ENCODE data around the gene ZNF662.

Gene ZNF662

DNA sequence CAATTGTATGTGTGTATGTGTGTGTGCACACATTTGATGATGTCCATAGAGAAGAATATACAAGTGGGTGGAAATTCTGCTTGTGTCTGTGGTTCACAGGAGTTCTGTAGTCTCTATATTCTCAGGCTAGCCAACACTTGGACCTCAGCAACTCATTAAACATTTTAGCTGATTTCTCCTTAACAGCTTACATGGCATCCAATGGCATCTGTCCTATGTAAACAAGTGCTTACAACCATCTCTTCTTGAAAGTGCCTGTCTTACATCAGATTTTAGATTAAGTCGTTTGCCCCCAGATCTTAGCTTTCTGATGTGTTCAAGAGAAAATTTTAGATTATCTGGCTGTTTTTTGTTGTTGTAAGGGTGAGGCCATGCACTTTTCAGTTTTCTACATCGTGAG is 29.0 kb downstream of the ZNF662 start:
- no peak for DNase-seq (ENCODE audit: low read depth)
- TF ChIP-seq CTCF (IDR thresholded peaks at IDR 0.05; ENCODE audit: low read length, missing control alignments) = no peak

GRCh38 chr3:42935472-42935871 is 29.5 kb downstream of the ZNF662 start:
- DNase-seq (ENCODE audit: low read depth) = no peak
- H3K4me3 ChIP-seq (replicated peaks; ENCODE audit: low read depth, low read length) = no peak overlapping the region
- TF ChIP-seq CTCF (IDR thresholded peaks at IDR 0.05; ENCODE audit: low read length, missing control alignments) = no peak

More for the DNA sequence above, 29.0 kb downstream of the ZNF662 start:
- H3K4me3 ChIP-seq (replicated peaks; ENCODE audit: low read depth, low read length) = no peak overlapping the region

- H3K4me3 ChIP-seq (replicated peaks; ENCODE audit: low read depth, low read length) = peak overlapping the region; percentile 55
- TF ChIP-seq CTCF (IDR thresholded peaks at IDR 0.05; ENCODE audit: low read length, missing control alignments) = no peak
- DNase-seq (ENCODE audit: low read depth) = peak; percentile 61
Measured at GRCh38 chr3:42936157-42936981, 30.4 kb downstream of the ZNF662 start.

GRCh38 chr3:42937334-42937733 is 31.4 kb downstream of the ZNF662 start:
- no peak for TF ChIP-seq CTCF (IDR thresholded peaks at IDR 0.05; ENCODE audit: low read length, missing control alignments)
- no peak overlapping the region for H3K4me3 ChIP-seq (replicated peaks; ENCODE audit: low read depth, low read length)
- no peak for DNase-seq (ENCODE audit: low read depth)

- no peak for TF ChIP-seq CTCF (IDR thresholded peaks at IDR 0.05; ENCODE audit: low read length, missing control alignments)
- no peak overlapping the region for H3K4me3 ChIP-seq (replicated peaks; ENCODE audit: low read depth, low read length)
- DNase-seq (ENCODE audit: low read depth) = no peak
Measured at GRCh38 chr3:42942693-42943092, 36.8 kb downstream of the ZNF662 start.

DNA sequence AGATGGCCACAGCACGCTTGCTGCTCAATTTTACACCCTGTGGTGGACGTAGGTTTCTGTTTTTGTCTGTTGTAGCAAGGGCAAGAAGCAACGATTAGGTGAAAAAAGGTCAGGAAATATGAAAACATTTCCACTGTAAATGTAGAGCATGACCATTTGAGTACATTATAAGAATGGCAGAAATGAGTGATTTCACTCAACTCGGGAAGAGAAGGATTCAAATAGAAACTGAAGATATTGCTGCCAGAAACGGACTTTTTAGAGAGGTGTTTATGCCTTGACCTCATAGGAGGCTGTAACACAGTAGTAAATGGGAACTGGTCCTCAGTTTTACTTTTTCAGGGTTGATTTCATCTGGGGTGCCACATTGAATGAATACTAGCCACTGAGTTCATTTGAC is 40.1 kb downstream of the ZNF662 start:
- no peak for TF ChIP-seq CTCF (IDR thresholded peaks at IDR 0.05; ENCODE audit: low read length, missing control alignments)
- H3K4me3 ChIP-seq (replicated peaks; ENCODE audit: low read depth, low read length) = no peak overlapping the region
- no peak for DNase-seq (ENCODE audit: low read depth)

- no peak overlapping the region for H3K4me3 ChIP-seq (replicated peaks; ENCODE audit: low read depth, low read length)
- DNase-seq (ENCODE audit: low read depth) = no peak
Measured at GRCh38 chr3:42957573-42957972, 51.6 kb downstream of the ZNF662 start.

More at GRCh38 chr3:42957573-42957972, 51.6 kb downstream of the ZNF662 start:
- peak; percentile 3 for TF ChIP-seq CTCF (IDR thresholded peaks at IDR 0.05; ENCODE audit: low read length, missing control alignments)

Measured in fibroblast of pulmonary artery (primary cell).